ENCODE measurements around the gene PRPF19. TPM values are rescaled to one million over a fixed set of nuclear protein-coding genes. Genes with fewer than 3 reads are reported as not detected.

Gene PRPF19
- 45.8 and 79.6 TPM in 2 replicates for total RNA-seq

GRCh38 chr11:60906132-60906972 lies at the start of gene PRPF19:
Gene PRPF19 (minus strand): TSS chr11:60906585. CDS start chr11:60906382, 203 bp downstream.
- DNase-seq, result peak; percentile 97

- no peak for DNase-seq
These were observed 49.2 kb upstream of the PRPF19 start for GRCh38 chr11:60955571-60955970.

GRCh38 chr11:60954421-60954820 lies 48.0 kb upstream of the PRPF19 start:
- no peak for DNase-seq

- peak; percentile 71 for DNase-seq
These were observed 47.4 kb upstream of the PRPF19 start for GRCh38 chr11:60953781-60954180.

GRCh38 chr11:60952742-60953170 lies 46.4 kb upstream of the PRPF19 start:
- no peak for DNase-seq

GRCh38 chr11:60951904-60952741 lies 45.7 kb upstream of the PRPF19 start, which contains the start of gene SLC15A3:
Gene SLC15A3 (minus strand): TSS chr11:60952176. CDS start chr11:60951551, 625 bp downstream.
- DNase-seq, result peak; percentile 44

GRCh38 chr11:60951606-60951903 lies 45.2 kb upstream of the PRPF19 start:
- no peak for DNase-seq

GRCh38 chr11:60950933-60951605 lies 44.7 kb upstream of the PRPF19 start:
- peak; percentile 33 for DNase-seq

- no peak for DNase-seq
These were observed 43.6 kb upstream of the PRPF19 start for GRCh38 chr11:60950024-60950423.

GRCh38 chr11:60948250-60948649 lies 41.9 kb upstream of the PRPF19 start:
- DNase-seq, result no peak

GRCh38 chr11:60947700-60948099 lies 41.3 kb upstream of the PRPF19 start:
- DNase-seq, result no peak

GRCh38 chr11:60946601-60947264 lies 40.3 kb upstream of the PRPF19 start:
- no peak for DNase-seq

- no peak for DNase-seq
These were observed 38.9 kb upstream of the PRPF19 start for GRCh38 chr11:60945295-60945667.

- DNase-seq, result no peak
These were observed 38.3 kb upstream of the PRPF19 start for GRCh38 chr11:60944490-60945294.

GRCh38 chr11:60942970-60943565 lies 36.7 kb upstream of the PRPF19 start:
- no peak for DNase-seq

- DNase-seq, result no peak
These were observed 35.8 kb upstream of the PRPF19 start for GRCh38 chr11:60942219-60942618.

- DNase-seq, result no peak
These were observed 35.2 kb upstream of the PRPF19 start for GRCh38 chr11:60941371-60942119.

GRCh38 chr11:60939855-60940254 lies 33.5 kb upstream of the PRPF19 start:
- no peak for DNase-seq

GRCh38 chr11:60939301-60939700 lies 32.9 kb upstream of the PRPF19 start:
- DNase-seq, result no peak

- DNase-seq, result no peak
These were observed 32.1 kb upstream of the PRPF19 start for GRCh38 chr11:60938500-60938899.

- DNase-seq, result no peak
These were observed 31.4 kb upstream of the PRPF19 start for GRCh38 chr11:60937811-60938210.
